GM21526 (cell line): ENCODE measurements around the gene DNASE2.
"Not testable (repeated sequence)": the region's sequence is repeated elsewhere in the genome, so short reads cannot be mapped to it uniquely, and the experiment has no call there.

ENCODE experiments used
- ATAC-seq: cut with Tn5 transposase; IDR thresholded peaks from one replicate; pipeline ENCODE4 v1.9.1; 2021; ENCODE audit warnings: moderate library complexity; ENCODE audit not compliant: unreplicated experiment, low FRiP score

DNASE2 gene

DNA sequence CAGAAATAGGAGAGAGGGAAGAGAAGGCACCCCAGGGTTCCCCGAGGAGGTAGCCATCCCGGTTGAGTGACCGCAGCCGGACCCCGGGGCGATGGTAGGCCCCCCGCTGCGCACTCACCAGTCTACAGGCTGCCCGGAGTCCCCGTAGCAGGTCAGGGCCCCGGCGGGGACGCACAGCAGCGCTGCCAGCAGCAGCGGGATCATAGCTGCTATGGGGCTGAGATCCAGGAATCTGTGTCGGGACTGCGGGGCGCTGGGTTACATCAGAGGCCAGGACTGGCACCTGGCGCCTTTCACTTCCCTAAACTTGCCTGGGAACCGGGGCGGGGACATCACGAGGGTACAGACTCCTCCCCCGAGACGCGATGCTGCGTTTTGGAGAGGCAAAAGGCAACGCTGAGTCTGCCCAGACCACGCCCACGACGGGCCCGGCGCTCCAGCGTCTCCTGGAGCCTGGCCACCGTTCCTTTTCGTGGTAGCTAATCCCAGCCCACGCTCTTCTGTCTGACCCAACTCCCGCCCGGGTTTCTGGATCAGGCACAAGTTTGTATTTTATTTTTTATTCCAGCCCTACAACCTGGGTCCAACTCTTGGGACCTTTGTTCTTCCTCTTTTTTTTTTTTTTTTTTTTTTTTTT is at the start of gene DNASE2:
TSS of gene DNASE2 (minus strand) at position 278 of the 637 bp plus-strand sequence. CDS start at position 204, 74 bp downstream.
- peak; percentile 68 for ATAC-seq

- no peak for ATAC-seq
Observed at GRCh38 chr19:12930002-12930645, 48.9 kb upstream of the DNASE2 start.

DNA sequence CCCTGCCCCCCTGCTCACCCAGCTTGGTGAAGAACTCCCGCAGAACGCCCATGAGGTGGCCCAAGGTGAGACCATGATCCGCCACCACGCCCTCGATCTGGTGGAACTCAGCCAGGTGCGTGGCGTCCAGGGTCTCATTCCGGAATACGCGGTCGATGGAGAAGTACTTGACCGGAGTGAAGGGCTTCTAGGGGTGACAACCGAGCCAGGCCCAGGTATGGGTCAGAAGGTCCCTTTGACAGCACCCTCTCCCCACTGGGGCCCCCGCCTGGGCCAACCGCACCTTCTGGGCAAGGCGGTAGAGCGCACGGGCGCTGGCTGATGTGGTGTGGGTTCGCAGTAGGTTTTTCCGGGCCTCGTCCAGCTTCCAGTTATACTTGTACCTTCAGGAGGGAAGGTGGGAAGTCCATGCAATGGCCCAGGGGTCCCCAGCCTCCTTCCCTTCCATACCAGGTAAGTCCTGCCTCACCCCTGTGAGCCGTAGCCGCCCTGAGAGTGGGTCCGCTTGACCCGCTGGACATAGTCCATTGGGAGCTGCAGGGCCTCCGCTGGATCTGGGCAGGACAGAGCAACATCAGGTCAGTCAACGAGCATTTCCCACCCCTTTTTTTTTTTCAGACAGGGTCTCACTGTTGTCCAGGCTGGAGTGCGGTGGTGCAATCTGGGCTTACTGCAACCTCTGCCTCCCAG is 43.5 kb upstream of the DNASE2 start:
- no peak for ATAC-seq

DNA sequence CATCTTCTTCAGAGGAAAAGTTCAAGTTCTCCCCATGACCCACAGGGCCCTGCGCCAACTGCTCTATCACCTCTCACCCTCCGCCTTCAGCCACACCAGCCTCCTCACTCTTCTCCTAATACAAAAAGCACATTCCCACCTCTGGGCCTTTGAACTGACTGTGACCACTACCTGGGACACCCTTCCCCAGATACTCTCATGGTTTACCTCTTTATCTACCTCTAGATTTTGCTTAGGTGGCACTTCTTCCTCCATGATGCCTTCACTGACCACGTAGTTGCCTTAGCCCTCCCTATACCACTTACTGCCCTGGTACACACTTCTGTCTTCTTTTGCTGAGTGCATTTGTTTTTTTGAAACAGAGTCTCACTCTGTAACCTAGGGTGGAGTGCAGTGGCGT is 41.7 kb upstream of the DNASE2 start:
- ATAC-seq, result no peak

DNA sequence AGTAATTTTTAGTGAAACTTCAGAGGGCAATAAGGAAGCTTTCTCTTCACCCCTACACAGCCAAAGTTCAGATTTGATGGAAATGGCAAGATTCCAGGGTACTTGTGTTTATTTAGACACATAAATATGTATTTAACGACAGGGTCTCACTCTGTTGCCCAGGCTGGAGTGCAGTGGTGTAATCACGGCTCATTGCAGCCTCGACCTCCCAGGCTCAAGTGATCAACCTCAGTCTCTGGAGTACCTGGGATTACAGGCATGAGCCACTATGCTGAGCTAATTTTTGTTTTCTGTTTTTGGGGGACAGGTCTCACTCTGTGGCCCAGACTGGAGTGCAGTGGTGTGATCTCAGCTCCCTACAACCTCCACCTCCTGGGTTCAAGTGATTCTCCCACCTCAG is 39.8 kb upstream of the DNASE2 start:
- no peak for ATAC-seq

DNA sequence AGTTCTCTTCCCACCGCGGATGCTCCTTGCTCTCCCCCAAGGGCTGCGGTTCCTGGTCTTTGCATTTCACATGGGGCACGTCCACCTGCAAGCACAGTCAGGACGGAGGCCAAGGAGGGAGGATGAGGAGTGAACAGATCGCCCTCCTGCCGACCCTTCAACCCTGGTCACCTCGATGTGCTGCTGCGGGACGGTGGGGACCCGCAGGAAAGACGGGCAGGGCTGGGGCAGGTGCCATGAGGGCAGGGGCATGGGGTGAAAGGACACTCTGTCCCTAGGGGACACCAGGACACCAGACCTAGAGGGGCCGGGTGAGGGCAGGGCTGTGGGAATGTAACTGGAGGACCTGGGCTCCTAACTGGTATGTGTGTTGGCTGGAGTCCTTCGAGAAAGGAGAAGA is 37.0 kb upstream of the DNASE2 start:
- ATAC-seq, result no peak

GRCh38 chr19:12915860-12916259 is 34.6 kb upstream of the DNASE2 start:
- not testable (repeated sequence) for ATAC-seq

GRCh38 chr19:12913851-12914690 is 32.8 kb upstream of the DNASE2 start:
- ATAC-seq, result no peak

- no peak for ATAC-seq
Observed at GRCh38 chr19:12913011-12913561, 31.8 kb upstream of the DNASE2 start.

DNA sequence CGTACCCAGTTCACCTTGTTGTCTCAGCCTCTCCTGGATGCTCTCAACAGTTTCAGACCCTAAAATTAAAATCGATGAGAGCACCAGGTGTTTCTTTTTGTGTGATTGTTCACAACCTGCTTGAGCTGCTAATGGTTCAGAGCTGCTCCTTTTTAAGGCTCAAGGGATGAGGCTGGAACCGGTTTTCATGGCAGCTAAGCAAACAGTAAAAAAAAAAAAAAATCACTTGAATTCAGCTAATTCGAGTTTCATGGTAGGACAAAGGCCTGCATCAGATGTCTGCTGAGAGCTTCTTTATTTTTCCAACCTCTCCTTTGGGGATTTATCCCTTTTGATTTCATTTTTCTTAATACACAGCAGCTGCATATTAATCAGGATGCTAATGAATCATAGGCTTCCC is 31.3 kb upstream of the DNASE2 start:
- no peak for ATAC-seq

- no peak for ATAC-seq
Observed at GRCh38 chr19:12907166-12907565, 25.9 kb upstream of the DNASE2 start.

DNA sequence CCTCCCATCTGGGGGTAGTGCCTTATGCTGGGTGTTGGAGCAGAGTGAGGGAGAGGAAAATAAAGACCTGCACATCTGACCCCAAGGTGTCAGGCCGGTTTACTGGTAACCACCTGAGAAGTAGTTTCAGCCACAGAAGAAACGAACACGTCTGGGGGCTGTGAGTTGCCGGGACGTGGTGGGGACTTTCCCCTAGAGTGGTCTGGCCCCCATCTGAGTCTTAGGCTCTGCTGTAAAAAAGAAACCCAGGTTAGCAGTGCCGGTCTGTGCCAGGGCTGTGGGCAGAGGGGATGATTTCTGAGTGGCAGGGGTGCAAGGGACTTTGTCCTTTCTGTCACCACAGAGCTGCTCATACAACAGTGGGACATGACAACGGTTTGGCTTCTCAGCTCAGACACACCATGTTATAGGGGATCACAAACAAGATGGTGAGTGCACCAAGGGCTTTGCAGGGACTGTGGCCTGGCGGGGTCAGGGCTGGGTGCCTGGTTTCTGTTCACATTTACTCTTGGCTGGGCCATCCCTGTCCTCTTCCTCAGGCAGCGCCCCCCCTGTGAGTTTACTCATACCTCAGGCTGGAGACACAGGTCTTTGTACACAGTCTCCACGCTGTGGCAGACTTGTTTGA is 18.8 kb upstream of the DNASE2 start:
- no peak for ATAC-seq

- ATAC-seq, result no peak
Observed at GRCh38 chr19:12896460-12896859, 15.2 kb upstream of the DNASE2 start.

DNA sequence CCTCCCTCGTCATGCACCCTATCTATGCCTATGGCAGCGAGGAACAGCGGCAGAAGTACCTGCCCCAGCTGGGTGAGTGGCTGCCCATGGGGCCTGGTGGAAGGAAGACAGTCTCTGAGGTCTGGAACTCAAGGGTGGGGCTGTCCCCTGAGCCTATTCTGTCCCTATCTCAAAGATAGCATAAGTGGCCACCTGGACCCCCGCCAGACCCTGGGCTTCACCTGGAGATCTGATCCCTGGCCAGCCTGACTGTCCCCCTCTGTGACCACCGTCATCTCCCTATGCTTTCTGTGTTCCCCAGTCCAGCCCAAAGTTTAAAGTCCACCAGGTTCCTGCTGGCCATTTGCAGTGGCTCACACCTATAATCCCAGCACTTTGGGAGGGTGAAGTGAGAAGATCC is 12.3 kb upstream of the DNASE2 start:
- ATAC-seq, result no peak

DNA sequence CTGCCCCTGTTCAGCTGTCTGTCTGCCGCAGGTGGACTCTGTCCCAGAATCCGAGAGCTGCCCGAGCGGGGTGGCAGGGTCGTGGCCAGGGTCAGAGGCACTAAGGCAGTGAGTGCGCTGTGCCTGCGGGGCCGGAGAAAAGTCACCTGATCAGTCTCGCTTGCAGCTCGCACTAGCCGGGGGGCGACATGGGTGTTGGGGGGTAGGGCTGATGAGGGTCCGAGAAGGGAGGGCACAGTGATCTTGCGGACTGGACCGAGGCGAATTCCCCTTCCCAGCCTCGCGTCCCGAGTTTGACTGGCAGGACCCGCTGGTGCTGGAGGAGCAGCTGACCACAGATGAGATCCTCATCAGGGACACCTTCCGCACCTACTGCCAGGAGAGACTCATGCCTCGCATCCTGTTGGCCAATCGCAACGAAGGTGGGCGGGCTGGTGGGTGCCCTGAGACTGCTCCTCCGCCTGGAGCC is 10.3 kb upstream of the DNASE2 start:
- ATAC-seq, result no peak

GRCh38 chr19:12890787-12891552 is 9.7 kb upstream of the DNASE2 start, which contains the start of gene GCDH:
TSS of gene GCDH (plus strand) at chr19:12891160. CDS start at chr19:12891305, 145 bp downstream.
- ATAC-seq, result peak; percentile 86

- ATAC-seq, result not testable (repeated sequence)
Observed at GRCh38 chr19:12890299-12890786, 9.1 kb upstream of the DNASE2 start.

DNA sequence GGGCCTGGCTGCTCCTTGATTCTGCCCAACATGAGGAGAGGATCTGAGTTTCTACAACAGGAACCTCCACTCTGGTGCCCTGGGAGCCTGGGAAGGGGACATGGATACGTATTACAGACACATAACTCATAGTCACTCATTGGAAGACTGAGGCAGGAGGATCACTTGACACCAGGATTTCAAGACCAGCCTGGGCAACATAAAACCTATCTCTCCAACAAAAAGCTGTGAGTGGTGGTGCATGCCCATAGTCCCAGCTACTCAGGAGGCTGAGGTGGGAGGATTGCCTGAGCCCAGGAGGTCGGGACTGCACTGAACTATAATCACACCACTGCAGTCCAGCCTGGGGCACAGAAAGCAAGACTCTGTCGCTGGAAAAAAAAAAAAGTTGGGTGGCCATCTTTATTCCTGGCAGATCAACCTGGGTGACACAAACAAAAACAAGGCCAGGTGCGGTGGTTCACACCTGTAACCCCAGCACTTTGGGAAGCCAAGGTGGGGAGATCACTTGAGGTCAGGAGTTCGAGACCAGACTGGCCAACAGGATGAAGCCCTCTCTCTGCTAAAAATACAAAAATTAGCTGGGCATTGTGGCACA is 6.9 kb upstream of the DNASE2 start:
- ATAC-seq, result no peak
